B cell (primary cell): Measurements from ENCODE around the gene SLC9A9. TPM values are rescaled to one million over a fixed set of nuclear protein-coding genes. Genes with fewer than 3 reads are reported as not detected.
A peak's percentile ranks its signal among the peaks of the same experiment; 100 is the strongest.

Experiments used
- ATAC-seq: fragments of 200-7000 bp; cut with Tn5 transposase; one replicate; pipeline ENCODE4 v1.10.0; 2021; ENCODE audit warnings: low read depth, mild to moderate bottlenecking, moderate number of reproducible peaks, moderate library complexity
- CTCF ChIA-PET: fragments of 350-600 bp; sonication (Branson Sonifier 250); formaldehyde crosslinking; loops from one replicate; lab custom pipeline; 2021; ENCODE audit warnings: antibody characterized with exemption, inconsistent platforms; lab: Charles Lee
- POLR2A ChIA-PET: fragments of 350-600 bp; sonication (Branson Sonifier 250); formaldehyde crosslinking; loops from one replicate; lab custom pipeline; 2021; ENCODE audit warnings: antibody characterized with exemption; lab: Charles Lee
- DNase-seq: peaks from one replicate; pipeline ENCODE4 v3.0.0; 2013
- H2AFZ ChIP-seq: 2 replicates; pipeline ENCODE4 v1.6.1; 2012; ENCODE audit warnings: mild to moderate bottlenecking, low read depth, low read length; ENCODE audit not compliant: insufficient read depth, poor library complexity, severe bottlenecking
- H3K27ac ChIP-seq, 2 donors: 1 replicate in 1 of 2; 2 replicates in 1 of 2; pipeline ENCODE4 v1.5.1; 2012 to 2013; ENCODE audit warnings: low read length in 2 of 2, mild to moderate bottlenecking in 2 of 2, moderate library complexity in 1 of 2
- H3K27me3 ChIP-seq, 4 experiments: fragments of 200-600 bp in 1 of 4; sonication (generic) in 1 of 4; replicated peaks in 1 of 4; 1 replicate in 2 of 4; 2 replicates in 2 of 4; pipeline versions ENCODE4 v1.6.1 to v1.7.0; 2013 to 2016; ENCODE audit warnings: low read length in 3 of 4, mild to moderate bottlenecking in 2 of 4, mixed read lengths in 1 of 4, moderate library complexity in 1 of 4; ENCODE audit not compliant: insufficient read depth in 4 of 4, control insufficient read depth in 3 of 4; ENCODE audit errors: control extremely low read depth in 1 of 4
- H3K36me3 ChIP-seq, 2 experiments: replicated peaks in 1 of 2; 1 replicate in 1 of 2; 2 replicates in 1 of 2; pipeline versions ENCODE4 v1.6.1 to v1.7.1; 2013; ENCODE audit warnings: low read length in 1 of 2; ENCODE audit not compliant: insufficient read depth in 2 of 2, control insufficient read depth in 1 of 2; ENCODE audit errors: control extremely low read depth in 1 of 2, extremely low read depth in 1 of 2
- H3K4me1 ChIP-seq, 2 donors: fragments of 200-600 bp in 1 of 2; sonication (generic) in 1 of 2; 1 replicate in 1 of 2; 2 replicates in 1 of 2; pipeline versions ENCODE4 v1.5.1 to v1.6.1; 2013 to 2017; ENCODE audit warnings: low read length in 2 of 2; ENCODE audit not compliant: control insufficient read depth in 2 of 2, insufficient read depth in 2 of 2
- H3K4me2 ChIP-seq: replicated peaks from 2 replicates; pipeline ENCODE3; 2012; ENCODE audit warnings: mild to moderate bottlenecking, low read depth, low read length; ENCODE audit not compliant: poor library complexity, severe bottlenecking
- H3K4me3 ChIP-seq, 5 experiments: fragments of 200-600 bp in 1 of 5; sonication (generic) in 1 of 5; 1 replicate in 3 of 5; 2 replicates in 2 of 5; pipeline versions ENCODE4 v1.5.1 to v1.7.0; 2011 to 2016; ENCODE audit warnings: low read length in 4 of 5, mild to moderate bottlenecking in 4 of 5, low read depth in 2 of 5, control low read depth in 1 of 5, moderate library complexity in 1 of 5; ENCODE audit not compliant: insufficient read depth in 1 of 5; ENCODE audit errors: control extremely low read depth in 1 of 5, extremely low read depth in 1 of 5
- H3K79me2 ChIP-seq: fragments of 200-600 bp; sonication (generic); one replicate; pipeline ENCODE4 v1.6.0; 2016; ENCODE audit warnings: low read length; ENCODE audit not compliant: control insufficient read depth, insufficient read depth
- H3K9ac ChIP-seq: fragments of 200-600 bp; sonication (generic); 2 replicates; pipeline ENCODE4 v1.6.1; 2017; ENCODE audit warnings: mild to moderate bottlenecking, low read length, moderate library complexity
- H3K9me3 ChIP-seq, 3 donors: one replicate each; pipeline versions ENCODE4 v1.6.1 to v1.7.1; 2013; ENCODE audit warnings: low read length in 2 of 3; ENCODE audit not compliant: control insufficient read depth in 2 of 3, insufficient read depth in 1 of 3; ENCODE audit errors: control extremely low read depth in 1 of 3
- H4K20me1 ChIP-seq: 2 replicates; pipeline ENCODE4 v1.6.0; 2012; ENCODE audit warnings: mild to moderate bottlenecking, low read length; ENCODE audit not compliant: insufficient read depth, control insufficient read depth, poor library complexity, severe bottlenecking
- H3K27ac Mint-ChIP-seq: one replicate; pipeline ENCODE4 v1.8.0; 2021; ENCODE audit warnings: mixed read lengths
- H3K27me3 Mint-ChIP-seq: one replicate; pipeline ENCODE4 v1.8.0; 2021; ENCODE audit warnings: mixed read lengths
- H3K4me1 Mint-ChIP-seq: one replicate; pipeline ENCODE4 v1.8.0; 2021; ENCODE audit warnings: mixed read lengths
- H3K4me3 Mint-ChIP-seq: one replicate; pipeline ENCODE4 v1.8.0; 2021; ENCODE audit warnings: mixed read lengths
- H3K9me3 Mint-ChIP-seq: one replicate; pipeline ENCODE4 v1.8.0; 2022; ENCODE audit warnings: mixed read lengths; ENCODE audit not compliant: insufficient read depth
- EZH2 ChIP-seq: IDR thresholded peaks from 2 replicates; pipeline ENCODE4 v1.6.1; 2012; ENCODE audit warnings: borderline replicate concordance, low read depth, mild to moderate bottlenecking, moderate library complexity, low read length; ENCODE audit not compliant: insufficient read depth, poor library complexity, severe bottlenecking
- WGBS: methylation state at CpG from one replicate; pipeline ENCODE4 v1.1.5; 2013; ENCODE audit warnings: missing lambda C conversion rate; ENCODE audit not compliant: insufficient coverage; 5-methylcytosine and 5-hydroxymethylcytosine counted together
- intact Hi-C: fragments of 100-400 bp; cut with micrococcal nuclease; formaldehyde crosslinking; loops from one replicate; pipeline ENCODE4 v1.10.0; 2022
- polyA plus RNA-seq: library from polyadenylated mRNA; depleted of rRNA; stranded (reverse); fragments of >200 nt; gene quantifications from 2 replicates; pipeline ENCODE4 v1.2.3, GENCODE V29; 2012
- total RNA-seq, 2 donors: library from RNA; stranded (reverse); fragments of 120-200 nt in 1 of 2; gene quantifications; 1 replicate in 1 of 2; 2 replicates in 1 of 2; pipeline versions ENCODE4 v1.2.3 to v1.2.4, GENCODE V29; 2013 to 2022
- TF ChIP-seq, protein P1 (sequence below): fragments of 200-600 bp; IDR thresholded peaks from one replicate; pipeline ENCODE4 v1.8.0; 2022; ENCODE audit warnings: antibody characterized with exemption, mild to moderate bottlenecking

The SLC9A9 gene
- total and polyA plus RNA-seq, 2 donors (not counting 1 experiment from before 2014, with no cell fraction given), result 7.7 to 17.3 TPM

DNA sequence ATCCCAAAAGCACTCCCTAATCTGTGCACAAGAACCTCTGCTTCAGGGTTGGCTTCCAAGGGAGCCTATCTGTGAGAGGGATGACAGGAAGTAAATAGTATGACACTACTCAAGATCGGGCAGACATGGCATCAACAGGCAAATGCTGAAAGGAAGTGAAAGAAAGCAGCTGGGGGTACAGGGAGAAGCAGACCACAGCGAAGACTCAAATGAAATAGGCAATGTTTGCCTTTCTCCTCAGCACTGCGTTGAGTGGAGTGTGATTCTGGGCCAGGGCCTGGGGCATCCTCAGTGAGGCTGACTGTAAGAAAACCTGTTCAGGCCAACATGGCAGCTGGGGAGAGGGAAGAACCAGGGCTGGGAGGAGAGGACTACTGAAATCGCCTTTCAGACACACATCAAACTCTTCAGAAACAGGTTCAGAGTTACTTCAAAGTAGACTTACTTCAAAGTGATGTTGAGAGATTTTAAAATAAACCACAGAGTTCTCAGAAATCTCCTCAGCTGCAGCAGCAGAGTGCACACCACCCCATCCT, 96.6 kb downstream of the SLC9A9 start:
- Histone ChIP-seq H3K36me3 (no peaks in the 10 kb centered on the region), H3K4me3 (no peak overlapping the region), H3K4me1 (peaks cover 14 to 15% of the 10 kb centered on the region in 2 donors), H3K27me3 (no peaks in the 10 kb centered on the region), H3K9ac (peak overlapping the region; percentile 0), H3K79me2 (no peaks in the 10 kb centered on the region), H2AFZ (peak overlapping the region; percentile 46), H3K4me2 (peak overlapping the region; percentile 47), H3K27ac (peak overlapping the region; percentile 4 to 46), H3K9me3 (no peaks in the 10 kb centered on the region), H4K20me1 (no peaks in the 10 kb centered on the region)
- Mint-ChIP-seq H3K9me3 (no peaks in the 10 kb centered on the region), H3K4me1 (peaks cover 14% of the 10 kb centered on the region), H3K27ac (peak overlapping the region; percentile 55), H3K4me3 (peak overlapping the region; percentile 38), H3K27me3 (no peaks in the 10 kb centered on the region)
- ATAC-seq, result peak; percentile 80
- CTCF ChIA-PET, result interaction anchor here (0.7 kb wide), 1 partner anchor 24 kb away, joined by 3 read pairs; no protein-coding TSS in a partner anchor
- 10% methylated on average over 3 of the region's 4 CpGs for WGBS
- TF ChIP-seq, protein P1, sequence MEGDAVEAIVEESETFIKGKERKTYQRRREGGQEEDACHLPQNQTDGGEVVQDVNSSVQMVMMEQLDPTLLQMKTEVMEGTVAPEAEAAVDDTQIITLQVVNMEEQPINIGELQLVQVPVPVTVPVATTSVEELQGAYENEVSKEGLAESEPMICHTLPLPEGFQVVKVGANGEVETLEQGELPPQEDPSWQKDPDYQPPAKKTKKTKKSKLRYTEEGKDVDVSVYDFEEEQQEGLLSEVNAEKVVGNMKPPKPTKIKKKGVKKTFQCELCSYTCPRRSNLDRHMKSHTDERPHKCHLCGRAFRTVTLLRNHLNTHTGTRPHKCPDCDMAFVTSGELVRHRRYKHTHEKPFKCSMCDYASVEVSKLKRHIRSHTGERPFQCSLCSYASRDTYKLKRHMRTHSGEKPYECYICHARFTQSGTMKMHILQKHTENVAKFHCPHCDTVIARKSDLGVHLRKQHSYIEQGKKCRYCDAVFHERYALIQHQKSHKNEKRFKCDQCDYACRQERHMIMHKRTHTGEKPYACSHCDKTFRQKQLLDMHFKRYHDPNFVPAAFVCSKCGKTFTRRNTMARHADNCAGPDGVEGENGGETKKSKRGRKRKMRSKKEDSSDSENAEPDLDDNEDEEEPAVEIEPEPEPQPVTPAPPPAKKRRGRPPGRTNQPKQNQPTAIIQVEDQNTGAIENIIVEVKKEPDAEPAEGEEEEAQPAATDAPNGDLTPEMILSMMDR, result no peak
- TF ChIP-seq EZH2, result no peak
- intact Hi-C loops, result no loop called here
- DNase-seq, result peak; percentile 50
- POLR2A ChIA-PET, result no interaction called here

DNA sequence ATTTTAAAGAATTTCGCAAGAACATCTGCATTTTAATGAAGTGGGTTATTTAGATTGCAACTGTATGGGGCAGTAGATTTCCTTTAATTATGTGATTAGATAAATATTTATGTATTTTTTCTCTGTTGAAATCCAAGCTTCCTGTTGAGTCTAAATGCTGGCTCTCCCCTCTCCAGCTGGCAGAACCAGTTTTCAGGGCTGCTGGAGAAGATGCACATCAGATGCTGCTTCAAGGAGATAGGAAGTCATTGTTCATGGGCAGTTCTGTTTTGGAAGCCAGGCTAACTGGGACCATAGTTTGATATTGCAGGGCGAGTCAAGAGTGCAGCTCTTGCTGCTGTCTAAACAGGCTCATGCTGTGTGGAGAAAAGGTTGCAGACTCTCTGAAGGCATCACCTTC, 97.4 kb downstream of the SLC9A9 start:
- DNase-seq, result no peak
- H2AFZ ChIP-seq, result no peak overlapping the region
- no peak overlapping the region for H3K27ac ChIP-seq
- H3K79me2 ChIP-seq, result no peaks in the 10 kb centered on the region
- no CpG with 5 or more reads among the region's 2 CpGs for WGBS
- intact Hi-C loops, result no loop called here
- H3K27me3 Mint-ChIP-seq, result no peaks in the 10 kb centered on the region
- ChIA-PET CTCF (no interaction called here), POLR2A (no interaction called here)
- H3K9ac ChIP-seq, result no peak overlapping the region
- H3K27ac Mint-ChIP-seq, result no peak overlapping the region
- no peaks in the 10 kb centered on the region for H3K36me3 ChIP-seq
- peaks cover 14 to 15% of the 10 kb centered on the region in 2 donors for H3K4me1 ChIP-seq
- no peak overlapping the region for H3K4me2 ChIP-seq
- no peaks in the 10 kb centered on the region for H3K9me3 Mint-ChIP-seq
- H3K9me3 ChIP-seq, result no peaks in the 10 kb centered on the region
- no peak overlapping the region for H3K4me3 ChIP-seq
- no peak overlapping the region for H3K4me3 Mint-ChIP-seq
- H3K27me3 ChIP-seq, result no peaks in the 10 kb centered on the region
- TF ChIP-seq, protein P1, result no peak
- no peak for TF ChIP-seq EZH2
- no peak for ATAC-seq
- peaks cover 14% of the 10 kb centered on the region for H3K4me1 Mint-ChIP-seq
- H4K20me1 ChIP-seq, result no peaks in the 10 kb centered on the region
